GM18909 (cell line): ENCODE data around the gene DHRSX.
A peak's percentile ranks its signal among the peaks of the same experiment; 100 is the strongest.
"Not testable (repeated sequence)": the region's sequence is repeated elsewhere in the genome, so short reads cannot be mapped to it uniquely, and the experiment has no call there.

Source experiments
- ATAC-seq: cut with Tn5 transposase; IDR thresholded peaks from one replicate; pipeline ENCODE4 v1.9.1; 2021; ENCODE audit warnings: mild to moderate bottlenecking; ENCODE audit not compliant: unreplicated experiment, poor library complexity

Gene DHRSX

DNA sequence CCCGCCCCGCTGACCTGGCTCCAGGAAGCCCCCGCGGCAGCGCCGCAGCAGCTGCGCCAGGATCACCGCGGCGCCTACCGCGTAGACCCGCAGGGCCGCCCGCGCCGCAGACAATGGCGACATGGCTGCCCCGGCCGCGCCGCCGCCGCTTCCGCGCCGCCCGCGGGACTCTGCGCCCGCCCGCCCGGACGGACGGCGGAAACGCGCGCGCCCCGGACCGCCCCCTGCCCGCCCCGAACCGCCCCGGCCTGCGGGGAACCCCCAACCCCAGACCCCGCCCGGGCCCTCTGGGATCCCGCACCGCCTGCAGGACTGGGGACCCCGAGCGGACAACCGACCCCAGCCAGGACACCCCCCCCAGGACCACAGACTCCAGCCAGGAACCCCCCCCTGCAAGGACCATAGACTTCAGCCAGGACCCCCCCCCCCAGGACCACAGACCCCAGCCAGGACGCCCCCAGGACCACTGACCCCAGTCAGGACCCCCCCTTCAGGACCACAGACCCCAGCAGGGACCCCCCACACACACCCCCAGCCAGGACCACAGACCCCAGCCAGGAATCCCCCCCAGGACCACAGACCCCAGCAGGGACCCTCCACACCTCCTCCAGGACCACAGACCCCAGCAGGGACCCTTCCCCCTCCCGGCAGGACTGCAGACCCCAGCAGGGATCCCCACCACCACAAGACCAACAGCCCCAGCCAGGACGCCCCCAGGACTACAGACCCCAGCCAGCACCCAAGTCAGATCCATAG is at the start of gene DHRSX, which contains the start of gene ZBED1:
DHRSX (minus strand) TSS at position 174 of the 756 bp plus-strand sequence; CDS start at position 123, 51 bp downstream.
ZBED1 (minus strand) TSS at position 174 of the 756 bp plus-strand sequence. CDS start 10,257 bp downstream, outside the sequence.
- peak; percentile 69 for ATAC-seq

GRCh38 chrX:2549876-2550275 is 49.1 kb upstream of the DHRSX start:
- no peak for ATAC-seq

DNA sequence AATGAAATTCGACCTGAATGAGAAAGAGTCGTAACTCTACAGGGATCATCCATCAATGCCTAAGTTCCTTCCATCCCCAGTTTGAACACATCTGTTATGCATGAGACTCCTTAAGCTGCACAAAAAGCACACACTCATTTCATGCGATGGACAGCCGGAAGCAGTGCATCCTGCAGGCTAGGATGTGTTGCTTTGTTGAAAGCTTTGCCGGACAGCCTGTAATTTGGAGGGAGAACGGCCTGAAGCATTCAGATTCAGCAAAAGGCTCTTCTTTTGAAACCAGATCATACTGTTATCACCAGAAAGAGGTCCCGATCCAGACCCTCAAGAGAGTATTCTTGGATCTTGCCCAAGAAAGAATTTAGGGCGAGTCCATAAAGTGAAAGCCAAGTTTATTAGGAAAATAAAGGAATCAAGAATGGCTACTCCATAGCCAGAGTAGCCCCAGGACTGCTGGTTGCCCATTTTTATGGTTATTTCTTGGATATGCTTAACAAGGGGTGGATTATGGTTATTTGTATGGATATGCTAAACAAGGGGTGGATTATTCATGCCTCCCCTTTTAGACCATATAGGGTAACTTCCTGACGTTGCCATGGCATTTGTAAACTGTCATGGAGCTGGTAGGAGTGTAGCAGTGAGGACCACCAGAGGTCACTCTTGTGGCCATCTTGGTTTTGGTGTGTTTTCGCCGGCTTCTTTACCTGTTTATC is 48.1 kb upstream of the DHRSX start:
- ATAC-seq = no peak

- ATAC-seq = no peak
Observed at GRCh38 chrX:2547736-2548135, 47.0 kb upstream of the DHRSX start.

GRCh38 chrX:2546496-2546895 is 45.7 kb upstream of the DHRSX start:
- no peak for ATAC-seq

- no peak for ATAC-seq
Observed at GRCh38 chrX:2545144-2545543, 44.4 kb upstream of the DHRSX start.

DNA sequence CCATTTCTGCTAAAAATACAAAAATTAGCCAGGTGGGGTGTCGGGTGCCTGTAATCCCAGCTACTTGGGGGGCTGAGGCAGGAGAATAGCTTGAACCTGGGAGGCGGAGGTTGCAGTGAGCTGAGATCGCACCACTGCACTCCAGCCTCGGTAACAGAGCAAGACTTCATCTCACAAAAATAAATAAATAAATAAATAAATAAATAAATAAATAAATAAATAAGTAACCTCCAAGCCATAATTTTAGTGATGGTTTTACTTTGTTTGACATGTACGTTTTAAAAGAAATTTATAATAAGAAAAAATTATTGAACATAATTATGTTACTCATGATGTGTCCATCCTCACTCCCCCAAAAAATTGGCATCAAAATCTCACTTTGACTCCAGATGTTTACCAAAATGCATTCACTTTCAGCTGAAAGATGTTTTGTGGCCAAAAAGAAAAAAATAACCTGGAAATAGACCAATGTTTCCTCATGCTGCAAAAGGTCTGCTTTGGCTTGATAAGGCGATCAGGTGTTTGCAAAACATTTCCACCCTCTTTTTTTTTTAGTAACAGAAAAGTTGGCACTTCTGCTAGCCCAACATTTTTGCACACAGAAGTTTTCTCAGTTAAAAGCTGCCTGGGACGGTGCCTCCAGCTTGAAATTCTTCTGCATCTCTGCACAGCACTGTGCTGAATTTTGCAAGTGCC is 42.2 kb upstream of the DHRSX start:
- ATAC-seq = no peak

DNA sequence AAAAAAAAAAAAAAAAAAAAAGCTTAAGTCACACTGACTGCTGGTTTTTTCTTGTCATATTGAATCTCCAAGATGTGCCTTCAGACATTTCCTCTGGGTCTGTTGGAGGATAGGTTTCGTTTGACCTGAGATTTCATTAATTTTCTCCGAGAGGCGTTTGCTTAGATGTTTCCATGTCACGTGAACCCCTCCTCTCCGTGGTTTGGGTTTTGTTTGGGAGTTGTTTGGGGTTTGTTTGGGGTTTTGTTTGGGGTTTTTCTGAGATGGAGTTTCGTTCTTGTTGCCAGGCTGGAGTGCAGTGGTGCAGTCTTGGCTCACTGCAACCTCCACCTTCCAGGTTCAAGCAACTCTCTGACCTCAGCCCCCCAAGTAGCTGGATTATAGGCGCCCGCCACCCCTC is 40.8 kb upstream of the DHRSX start:
- no peak for ATAC-seq

- ATAC-seq = no peak
Observed at GRCh38 chrX:2540426-2540947, 39.7 kb upstream of the DHRSX start.

GRCh38 chrX:2539586-2539985 is 38.8 kb upstream of the DHRSX start:
- ATAC-seq = no peak

GRCh38 chrX:2538031-2538757 is 37.4 kb upstream of the DHRSX start:
- no peak for ATAC-seq

DNA sequence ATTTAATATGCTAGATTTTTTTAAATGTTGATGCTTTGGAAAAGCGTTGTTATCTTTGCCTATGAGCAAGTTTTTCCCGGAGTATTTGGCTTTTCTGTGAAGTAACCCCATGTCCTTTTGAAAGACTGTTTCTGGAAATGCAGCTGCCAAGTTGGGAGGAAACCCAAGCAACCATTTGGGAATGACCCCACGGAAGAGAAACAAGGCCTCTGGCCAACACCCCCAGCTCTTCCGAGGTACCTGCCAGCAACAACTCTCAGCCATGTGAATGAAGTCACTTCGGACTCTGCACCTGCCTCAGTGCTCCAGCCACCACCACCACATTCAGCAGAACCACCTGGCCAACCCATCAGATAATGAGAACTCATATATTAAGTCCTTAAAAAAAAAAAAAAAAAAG is 36.2 kb upstream of the DHRSX start:
- no peak for ATAC-seq

GRCh38 chrX:2536141-2536540 is 35.4 kb upstream of the DHRSX start:
- ATAC-seq = no peak

DNA sequence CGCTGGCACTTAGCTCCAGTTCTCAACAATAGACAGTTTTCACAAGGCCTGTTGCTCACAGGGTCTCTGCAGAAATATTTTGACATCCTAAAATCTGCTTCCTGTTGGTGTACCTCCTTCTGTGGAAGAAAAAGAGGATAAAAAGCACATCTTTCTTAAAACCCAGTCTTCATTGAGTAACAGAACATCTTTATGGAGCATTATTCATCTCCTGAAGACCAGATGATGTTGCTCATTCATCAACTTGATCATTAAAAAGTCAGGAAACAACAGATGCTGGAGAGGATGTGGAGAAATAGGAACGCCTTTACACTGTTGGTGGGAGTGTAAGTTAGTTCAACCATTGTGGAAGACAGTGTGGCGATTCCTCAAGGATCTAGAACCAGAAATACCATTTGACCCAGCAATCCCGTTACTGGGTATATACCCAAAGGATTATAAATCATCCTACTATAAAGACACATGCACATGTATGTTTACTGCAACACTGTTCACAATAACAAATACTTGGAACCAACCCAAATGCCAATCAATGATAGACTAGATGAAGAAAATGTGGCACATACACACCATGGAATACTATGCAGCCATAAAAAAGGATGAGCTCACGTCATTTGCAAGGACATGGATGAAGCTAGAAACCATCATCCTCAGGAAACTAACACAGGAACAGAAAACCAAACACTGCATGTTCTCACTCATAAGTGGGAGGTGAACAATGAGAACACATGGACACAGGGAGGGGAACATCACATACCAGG is 33.7 kb upstream of the DHRSX start:
- not testable (repeated sequence) for ATAC-seq

GRCh38 chrX:2533424-2533823 is 32.6 kb upstream of the DHRSX start:
- ATAC-seq = no peak

DNA sequence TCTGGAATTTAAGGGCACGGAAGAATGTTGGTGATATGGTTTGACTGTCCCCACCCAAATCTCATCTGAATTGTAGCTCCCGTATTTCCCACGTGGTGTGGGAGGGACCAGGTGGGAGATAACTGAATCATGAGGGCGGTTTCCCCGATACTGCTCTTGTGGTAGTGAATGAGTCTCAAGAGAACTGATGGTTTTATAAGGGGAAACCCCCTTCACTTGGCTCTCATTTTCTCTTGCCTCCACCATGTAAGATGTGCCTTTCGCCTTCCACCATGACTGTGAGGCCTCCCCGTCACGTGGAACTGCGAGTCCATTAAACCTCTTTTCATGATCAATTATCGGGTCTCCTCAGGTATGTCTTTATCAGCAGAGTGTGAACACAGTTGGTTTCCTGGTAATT is 25.6 kb upstream of the DHRSX start:
- ATAC-seq = no peak

DNA sequence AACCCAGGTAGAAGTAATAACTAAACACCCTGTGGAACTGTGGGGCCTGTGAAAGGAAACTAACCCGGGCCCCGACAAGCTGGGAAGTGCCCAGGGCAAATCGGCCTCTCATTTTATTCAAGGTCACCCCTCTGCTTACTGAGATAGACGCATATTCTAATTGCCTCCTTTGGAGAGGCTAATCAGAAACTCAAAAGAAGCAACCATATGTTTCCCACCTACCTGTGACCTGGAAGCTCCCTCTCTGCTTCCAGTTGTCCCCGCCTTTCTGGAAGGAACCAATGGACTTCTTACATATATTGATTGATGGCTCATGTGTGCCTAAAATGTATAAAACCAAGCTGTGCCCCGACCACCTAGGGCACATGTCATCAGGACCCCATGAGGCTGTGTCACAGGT is 23.1 kb upstream of the DHRSX start:
- ATAC-seq = no peak

GRCh38 chrX:2521927-2522386 is 21.2 kb upstream of the DHRSX start:
- peak; percentile 41 for ATAC-seq
